NCI-H460 (cell line): ENCODE data around the gene PARVB. TPM values are rescaled to one million over a fixed set of nuclear protein-coding genes. Genes with fewer than 3 reads are reported as not detected.

Experiments
- DNase-seq: peaks from one replicate; pipeline ENCODE4 v3.0.0-alpha.2; 2016; ENCODE audit warnings: low read depth; ENCODE audit errors: extremely low read depth
- total RNA-seq: library from RNA; depleted of rRNA; stranded (reverse); fragments of >200 nt; shearing (Covaris generic); gene quantifications from 2 replicates; pipeline ENCODE4 v1.2.3, GENCODE V29; 2014

PARVB gene
- total RNA-seq, 1 experiment from 2014 or later, result 32.2 TPM

GRCh38 chr22:44172370-44173108 is 148.4 kb downstream of the PARVB start:
- DNase-seq, result no peak

- no peak for DNase-seq
These were observed 149.1 kb downstream of the PARVB start for GRCh38 chr22:44173154-44173553.

GRCh38 chr22:44175676-44176075 is 151.6 kb downstream of the PARVB start:
- DNase-seq, result no peak

- no peak for DNase-seq
These were observed 155.3 kb downstream of the PARVB start for GRCh38 chr22:44179196-44179988.

- DNase-seq, result no peak
These were observed 156.0 kb downstream of the PARVB start for GRCh38 chr22:44179989-44180705.

GRCh38 chr22:44180706-44181032 is 156.6 kb downstream of the PARVB start, which contains the start of gene PARVG:
Gene PARVG, plus strand, starts transcription at chr22:44180925. Its CDS starts 2,405 bp downstream, at chr22:44183330.
- DNase-seq, result no peak

- DNase-seq, result no peak
These were observed 157.2 kb downstream of the PARVB start for GRCh38 chr22:44181033-44181911.

- DNase-seq, result no peak
These were observed 157.9 kb downstream of the PARVB start for GRCh38 chr22:44181912-44182587.

GRCh38 chr22:44182588-44183286 is 158.6 kb downstream of the PARVB start:
- DNase-seq, result no peak

GRCh38 chr22:44183287-44183588 is 159.1 kb downstream of the PARVB start:
- DNase-seq, result no peak

GRCh38 chr22:44184006-44184405 is 159.9 kb downstream of the PARVB start:
- no peak for DNase-seq

GRCh38 chr22:44185237-44186120 is 161.4 kb downstream of the PARVB start:
- DNase-seq, result no peak

GRCh38 chr22:44186121-44186510 is 162.0 kb downstream of the PARVB start:
- DNase-seq, result no peak

- no peak for DNase-seq
These were observed 162.6 kb downstream of the PARVB start for GRCh38 chr22:44186737-44187136.

- DNase-seq, result no peak
These were observed 163.6 kb downstream of the PARVB start for GRCh38 chr22:44187652-44188230.

GRCh38 chr22:44188316-44188715 is 164.2 kb downstream of the PARVB start:
- DNase-seq, result no peak

- DNase-seq, result no peak
These were observed 165.0 kb downstream of the PARVB start for GRCh38 chr22:44188986-44189630.
